Stimulated activated CD8-positive, alpha-beta memory T cell treated with anti-CD3 and anti-CD28 coated beads, Interleukin-15, amount 100 ng/mL, for 48 hours (primary cell): ENCODE measurements around the gene MFGE8.

Experiments
- DNase-seq, 2 donors: peaks; one replicate each; pipeline ENCODE4 v3.0.0-alpha.2; 2020; ENCODE audit warnings: low read depth in 2 of 2

Gene MFGE8

GRCh38 chr15:88872706-88873105, 40.5 kb downstream of the MFGE8 start:
- no peak for DNase-seq

DNA sequence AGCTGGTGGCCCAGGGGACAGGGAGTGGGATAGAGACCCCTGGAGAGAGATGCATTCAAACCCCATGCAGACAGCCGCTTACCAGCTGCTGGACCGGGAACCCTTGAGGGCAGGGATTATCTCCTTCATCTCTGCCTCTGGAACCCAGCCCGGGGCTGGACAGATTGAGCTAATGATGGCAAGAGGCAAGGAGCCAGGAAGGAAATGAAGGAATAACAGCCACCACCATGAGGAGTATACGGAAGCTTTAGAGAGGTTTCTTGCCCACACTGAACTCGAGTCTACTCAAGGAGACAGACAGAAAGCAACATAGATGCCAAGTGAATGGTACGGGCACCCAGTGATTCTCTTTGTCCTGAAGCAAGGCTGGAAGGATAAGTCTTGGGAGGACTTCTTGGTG, 41.1 kb downstream of the MFGE8 start:
- DNase-seq, result no peak

DNA sequence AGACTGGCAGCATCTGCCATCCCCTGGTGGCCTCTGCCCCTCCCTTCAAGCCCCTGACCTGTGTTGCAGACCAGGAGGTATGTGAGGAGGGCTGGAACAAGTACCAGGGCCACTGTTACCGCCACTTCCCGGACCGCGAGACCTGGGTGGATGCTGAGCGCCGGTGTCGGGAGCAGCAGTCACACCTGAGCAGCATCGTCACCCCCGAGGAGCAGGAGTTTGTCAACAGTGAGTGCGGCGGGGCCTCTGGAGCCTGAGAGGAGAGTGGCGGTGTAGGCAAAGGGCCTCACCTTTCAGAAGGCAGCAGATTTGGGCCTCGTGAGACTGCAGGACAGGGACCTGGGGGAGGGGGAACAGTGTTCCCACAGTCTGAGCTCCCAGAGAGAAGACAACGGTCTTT, 41.9 kb downstream of the MFGE8 start:
- DNase-seq, result no peak

- DNase-seq, result no peak
Observed at GRCh38 chr15:88866295-88866881, 46.8 kb downstream of the MFGE8 start.

DNA sequence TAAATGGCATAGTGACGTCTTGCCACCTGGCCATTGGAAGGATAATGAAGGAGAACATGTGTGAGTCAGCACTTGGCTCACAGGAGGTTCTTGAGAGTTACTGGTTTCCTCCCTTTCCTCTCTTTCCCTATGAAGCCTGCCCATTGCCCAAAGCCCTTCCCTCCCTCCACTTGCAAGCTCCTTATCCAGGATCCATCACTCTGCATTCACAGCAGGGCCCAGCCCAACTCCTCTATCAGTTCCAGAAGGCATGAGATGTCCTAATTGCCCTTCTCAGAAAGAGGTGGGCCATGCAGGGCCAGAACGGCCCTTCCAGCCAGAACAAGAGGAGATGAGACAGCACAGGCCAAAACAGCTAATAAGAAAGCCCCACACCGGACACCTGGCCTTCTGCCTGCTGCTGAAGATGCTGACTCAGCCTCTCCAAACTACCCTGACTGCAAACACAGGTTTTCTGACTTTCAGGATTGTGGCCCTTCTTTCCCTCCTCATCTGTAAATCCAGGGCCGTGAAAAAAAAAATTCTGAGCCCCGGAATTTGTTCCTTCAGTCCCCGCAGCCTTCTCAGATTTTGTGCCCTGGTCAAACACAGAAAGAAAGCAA, 47.6 kb downstream of the MFGE8 start:
- DNase-seq, result no peak

- DNase-seq, result no peak
Observed at GRCh38 chr15:88864861-88865497, 48.2 kb downstream of the MFGE8 start.

DNA sequence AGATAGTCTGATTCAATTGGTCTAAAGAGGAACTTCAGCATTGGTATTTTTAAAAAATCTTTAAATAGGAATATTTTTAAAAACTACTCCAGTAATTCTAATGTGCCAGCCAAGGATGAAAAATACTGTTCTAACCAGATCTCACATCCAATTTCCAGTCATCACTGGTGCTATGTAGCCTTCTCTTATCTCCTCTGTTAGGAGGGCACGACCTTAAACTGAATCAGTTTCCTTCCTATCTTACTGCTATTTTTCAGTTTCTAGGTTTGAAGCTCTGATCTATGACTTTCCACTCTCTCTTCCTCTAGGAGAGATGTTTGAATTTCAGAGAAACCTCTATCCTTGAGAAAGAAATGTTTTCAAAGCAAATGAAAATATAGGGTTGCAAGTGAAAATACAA, 49.8 kb downstream of the MFGE8 start:
- no peak for DNase-seq

- no peak for DNase-seq
Observed at GRCh38 chr15:88860212-88860611, 53.0 kb downstream of the MFGE8 start.

- no peak for DNase-seq
Observed at GRCh38 chr15:88859550-88859949, 53.6 kb downstream of the MFGE8 start.

DNA sequence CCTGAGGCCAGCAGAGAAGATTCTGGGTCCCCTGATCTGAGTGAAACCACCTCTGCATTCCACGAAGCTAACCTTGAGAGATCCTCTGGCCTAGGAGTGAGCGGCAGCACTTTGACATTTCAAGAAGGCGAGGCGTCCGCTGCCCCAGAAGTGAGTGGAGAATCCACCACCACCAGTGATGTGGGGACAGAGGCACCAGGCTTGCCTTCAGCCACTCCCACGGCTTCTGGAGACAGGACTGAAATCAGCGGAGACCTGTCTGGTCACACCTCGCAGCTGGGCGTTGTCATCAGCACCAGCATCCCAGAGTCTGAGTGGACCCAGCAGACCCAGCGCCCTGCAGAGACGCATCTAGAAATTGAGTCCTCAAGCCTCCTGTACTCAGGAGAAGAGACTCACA, 54.2 kb downstream of the MFGE8 start:
- DNase-seq, result no peak

- no peak for DNase-seq
Observed at GRCh38 chr15:88852476-88852875, 60.7 kb downstream of the MFGE8 start.

GRCh38 chr15:88849376-88850072, 63.7 kb downstream of the MFGE8 start:
- DNase-seq, result no peak
